Measurements from ENCODE around the gene SLC9A5.

- TF ChIP-seq CTCF (IDR thresholded peaks at IDR 0.05) (no peak), POLR2AphosphoS5 (IDR thresholded peaks at IDR 0.05) (no peak), POLR2A (IDR thresholded peaks at IDR 0.05) (no peak), EP300 (IDR thresholded peaks at IDR 0.05) (no peak)
Observed at GRCh38 chr16:67256701-67257230, 8.0 kb downstream of the SLC9A5 start.
